Panc1 (cell line): Measurements from ENCODE around the gene ALOX15B. TPM values are rescaled to one million over a fixed set of nuclear protein-coding genes. Genes with fewer than 3 reads are reported as not detected.

Source experiments
- ATAC-seq: fragments of 200-7000 bp; cut with Tn5 transposase; 2 replicates; pipeline ENCODE4 v1.9.1; 2020; ENCODE audit warnings: mild to moderate bottlenecking, moderate library complexity
- BruUV-seq: library from RNA; stranded (reverse); fragments of 400-500 nt; replicated peaks from 2 replicates; lab custom pipeline; 2021; lab: Mats Ljungman, UMichigan
- CTCF ChIA-PET: fragments of 300-600 bp; sonication (Branson Sonifier 250); formaldehyde crosslinking; loops from one replicate; lab custom pipeline; 2022; ENCODE audit warnings: antibody characterized with exemption; lab: Charles Lee
- POLR2A ChIA-PET: fragments of 300-600 bp; sonication (Branson Sonifier 250); formaldehyde crosslinking; loops from one replicate; lab custom pipeline; 2022; ENCODE audit warnings: antibody characterized with exemption; lab: Charles Lee
- DNase-seq: peaks from one replicate; pipeline ENCODE4 v3.0.0-alpha.2; 2010; ENCODE audit warnings: low read depth, low spot score
- H3K27ac ChIP-seq: 2 replicates; pipeline ENCODE4 v1.5.1; 2011; ENCODE audit warnings: mild to moderate bottlenecking, low read length, inconsistent platforms
- H3K27me3 ChIP-seq: fragments of 200-500 bp; sonication (Bioruptor generic); 2 replicates; pipeline ENCODE4 v1.6.0; 2014; ENCODE audit warnings: low read length, inconsistent platforms; ENCODE audit not compliant: control insufficient read depth, insufficient read depth
- H3K36me3 ChIP-seq: fragments of 200-500 bp; sonication (Bioruptor generic); 2 replicates; pipeline ENCODE4 v1.5.1; 2014; ENCODE audit warnings: inconsistent platforms, mild to moderate bottlenecking, low read length, moderate library complexity; ENCODE audit not compliant: control insufficient read depth, insufficient read depth
- H3K4me1 ChIP-seq: 2 replicates; pipeline ENCODE4 v1.5.1; 2011; ENCODE audit warnings: inconsistent platforms, mild to moderate bottlenecking, low read length, moderate library complexity; ENCODE audit not compliant: control insufficient read depth, insufficient read depth
- H3K4me3 ChIP-seq, 2 experiments: 2 replicates each; pipeline ENCODE4 v1.5.1; 2011 to 2012; ENCODE audit warnings: low read depth in 2 of 2, low read length in 2 of 2, mild to moderate bottlenecking in 2 of 2, inconsistent platforms in 1 of 2, moderate library complexity in 1 of 2
- H3K9me3 ChIP-seq: fragments of 200-500 bp; sonication (Bioruptor generic); 2 replicates; pipeline ENCODE4 v1.5.1; 2014; ENCODE audit warnings: low read depth, mild to moderate bottlenecking, inconsistent platforms, low read length, moderate library complexity; ENCODE audit not compliant: control insufficient read depth, insufficient read depth
- POLR2AphosphoS5 ChIP-seq: IDR thresholded peaks from 2 replicates; pipeline ENCODE4 v1.6.1; 2012; ENCODE audit warnings: mild to moderate bottlenecking, low read depth, low read length, moderate library complexity
- REST ChIP-seq, 2 experiments: IDR thresholded peaks; 2 replicates each; pipeline ENCODE4 v1.6.1; 2011 to 2012; ENCODE audit warnings: low read depth in 2 of 2, control low read depth in 1 of 2, low read length in 1 of 2, mild to moderate bottlenecking in 1 of 2, moderate library complexity in 1 of 2; ENCODE audit not compliant: insufficient read depth in 1 of 2
- SIN3A ChIP-seq: IDR thresholded peaks from 2 replicates; pipeline ENCODE4 v1.6.1; 2012; ENCODE audit warnings: low read depth, mild to moderate bottlenecking, low read length, moderate library complexity, borderline replicate concordance; ENCODE audit not compliant: insufficient read depth
- TCF7L2 ChIP-seq: IDR thresholded peaks from 2 replicates; pipeline ENCODE4 v1.6.1; 2011; ENCODE audit warnings: mild to moderate bottlenecking, low read depth, low read length, inconsistent platforms
- in situ Hi-C: cut with HindIII; loops from 2 replicates; pipeline ENCODE4 v1.10.0; 2016; ENCODE audit warnings: low sequenced_read_pairs, low pct_unique_long_range_greater_than_20kb
- intact Hi-C: fragments of 100-400 bp; cut with micrococcal nuclease; formaldehyde crosslinking; loops from one replicate; pipeline ENCODE4 v1.10.0; 2022; ENCODE audit not compliant: unreplicated experiment
- total RNA-seq: library from RNA; stranded (reverse); gene quantifications from one replicate; pipeline ENCODE4 v1.2.1, GENCODE V29; 2021; ENCODE audit not compliant: unreplicated experiment
- TF ChIP-seq, protein P1 (sequence below): fragments of 450-650 bp; IDR thresholded peaks from 2 replicates; pipeline ENCODE4 v1.5.1; 2017; ENCODE audit warnings: mild to moderate bottlenecking

ALOX15B gene
- total RNA-seq, 1 experiment from 2014 or later, result not detected

- no peak for TF ChIP-seq POLR2AphosphoS5
- BruUV-seq, result no TSS peak
- CTCF ChIA-PET, result no interaction called here
- ATAC-seq, result no peak
- H3K9me3 ChIP-seq, result no peaks in the 10 kb centered on the region
- H3K4me3 ChIP-seq, result no peak overlapping the region
- no peaks in the 10 kb centered on the region; the same call in none of the 2 replicates for H3K27me3 ChIP-seq
- no peak for DNase-seq
- no peak overlapping the region for H3K27ac ChIP-seq
- no peaks in the 10 kb centered on the region for H3K36me3 ChIP-seq
- intact Hi-C loops, result no loop called here
- POLR2A ChIA-PET, result no interaction called here
- in situ Hi-C loops, result no loop called here
- no peaks in the 10 kb centered on the region for H3K4me1 ChIP-seq
Measured at GRCh38 chr17:8031261-8031661, 7.6 kb upstream of the ALOX15B start.

GRCh38 chr17:8031950-8032349, 6.9 kb upstream of the ALOX15B start:
- in situ Hi-C loops, result no loop called here
- ChIA-PET CTCF (no interaction called here), POLR2A (no interaction called here)
- Histone ChIP-seq H3K27me3 (no peaks in the 10 kb centered on the region; the same call in none of the 2 replicates), H3K4me3 (no peak overlapping the region), H3K27ac (no peak overlapping the region), H3K9me3 (no peaks in the 10 kb centered on the region), H3K4me1 (no peaks in the 10 kb centered on the region), H3K36me3 (no peaks in the 10 kb centered on the region)
- intact Hi-C loops, result no loop called here
- DNase-seq (no peak), ATAC-seq (no peak)
- TF ChIP-seq SIN3A (no peak), POLR2AphosphoS5 (no peak), TCF7L2 (no peak), REST (IDR thresholded peaks at IDR 0.05; ENCODE audit: insufficient read depth in 1 of 2, low read depth in 2 of 2, low read length in 1 of 2) (no peak)
- TF ChIP-seq, protein P1, sequence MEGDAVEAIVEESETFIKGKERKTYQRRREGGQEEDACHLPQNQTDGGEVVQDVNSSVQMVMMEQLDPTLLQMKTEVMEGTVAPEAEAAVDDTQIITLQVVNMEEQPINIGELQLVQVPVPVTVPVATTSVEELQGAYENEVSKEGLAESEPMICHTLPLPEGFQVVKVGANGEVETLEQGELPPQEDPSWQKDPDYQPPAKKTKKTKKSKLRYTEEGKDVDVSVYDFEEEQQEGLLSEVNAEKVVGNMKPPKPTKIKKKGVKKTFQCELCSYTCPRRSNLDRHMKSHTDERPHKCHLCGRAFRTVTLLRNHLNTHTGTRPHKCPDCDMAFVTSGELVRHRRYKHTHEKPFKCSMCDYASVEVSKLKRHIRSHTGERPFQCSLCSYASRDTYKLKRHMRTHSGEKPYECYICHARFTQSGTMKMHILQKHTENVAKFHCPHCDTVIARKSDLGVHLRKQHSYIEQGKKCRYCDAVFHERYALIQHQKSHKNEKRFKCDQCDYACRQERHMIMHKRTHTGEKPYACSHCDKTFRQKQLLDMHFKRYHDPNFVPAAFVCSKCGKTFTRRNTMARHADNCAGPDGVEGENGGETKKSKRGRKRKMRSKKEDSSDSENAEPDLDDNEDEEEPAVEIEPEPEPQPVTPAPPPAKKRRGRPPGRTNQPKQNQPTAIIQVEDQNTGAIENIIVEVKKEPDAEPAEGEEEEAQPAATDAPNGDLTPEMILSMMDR, result no peak
- BruUV-seq, result no TSS peak

DNA sequence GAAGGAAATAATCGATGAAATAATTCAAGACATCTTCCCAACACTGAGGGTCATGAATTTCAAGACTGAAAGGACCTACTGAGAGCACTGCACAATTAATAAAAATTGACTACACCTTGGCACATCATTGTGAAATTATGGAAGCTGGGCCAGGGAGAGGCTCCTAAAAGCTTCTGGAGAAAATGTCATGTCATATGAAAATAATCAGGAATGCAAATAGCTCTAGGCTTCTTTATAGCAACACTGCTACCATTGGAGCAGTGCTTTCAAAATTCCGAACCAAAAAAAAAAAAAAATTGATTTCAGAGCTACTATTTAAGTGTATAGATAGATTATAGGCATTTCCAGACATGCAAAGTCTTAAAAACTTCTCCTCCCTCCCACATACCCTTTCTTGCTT, 6.4 kb upstream of the ALOX15B start:
- no peak overlapping the region for H3K4me3 ChIP-seq
- intact Hi-C loops (no loop called here), in situ Hi-C loops (no loop called here)
- no peak overlapping the region for H3K27ac ChIP-seq
- H3K4me1 ChIP-seq, result no peaks in the 10 kb centered on the region
- H3K9me3 ChIP-seq, result no peaks in the 10 kb centered on the region
- no TSS peak for BruUV-seq
- no peak for DNase-seq
- ChIA-PET POLR2A (no interaction called here), CTCF (no interaction called here)
- H3K27me3 ChIP-seq, result no peaks in the 10 kb centered on the region; the same call in none of the 2 replicates
- ATAC-seq, result no peak
- TF ChIP-seq, protein P1, result no peak
- no peak for TF ChIP-seq SIN3A
- no peak for TF ChIP-seq POLR2AphosphoS5
- no peak for TF ChIP-seq REST (IDR thresholded peaks at IDR 0.05; ENCODE audit: insufficient read depth in 1 of 2, low read depth in 2 of 2, low read length in 1 of 2)
- TF ChIP-seq TCF7L2, result no peak
- H3K36me3 ChIP-seq, result no peaks in the 10 kb centered on the region
